ENCODE measurements around the gene NTN5. TPM values are rescaled to one million over a fixed set of nuclear protein-coding genes. Genes with fewer than 3 reads are reported as not detected.

The NTN5 gene
- total RNA-seq, 1 donor from 2014 or later: 7.1 TPM

- no peak for DNase-seq (ENCODE audit: low spot score in 2 of 2, unreplicated experiment in 2 of 2)
- no peak for TF ChIP-seq CTCF (IDR thresholded peaks at IDR 0.05; ENCODE audit: unreplicated experiment)
- no peaks in the 10 kb centered on the region for H3K27me3 Mint-ChIP-seq (ENCODE audit: low read depth)
- H3K27ac Mint-ChIP-seq: no peak overlapping the region
- peaks cover 27% of the 10 kb centered on the region for H3K4me1 Mint-ChIP-seq
- peaks cover 18% of the 10 kb centered on the region for H3K36me3 Mint-ChIP-seq
- H3K9me3 Mint-ChIP-seq: no peaks in the 10 kb centered on the region
- no peak overlapping the region for H3K4me3 Mint-ChIP-seq
Measured at GRCh38 chr19:48642862-48643261, 30.0 kb downstream of the NTN5 start.

GRCh38 chr19:48641850-48642249 is 31.0 kb downstream of the NTN5 start:
- TF ChIP-seq CTCF (IDR thresholded peaks at IDR 0.05; ENCODE audit: unreplicated experiment): no peak
- Mint-ChIP-seq H3K36me3 (peaks cover 18% of the 10 kb centered on the region), H3K27ac (no peak overlapping the region), H3K9me3 (no peaks in the 10 kb centered on the region), H3K4me3 (no peak overlapping the region), H3K27me3 (ENCODE audit: low read depth) (no peaks in the 10 kb centered on the region), H3K4me1 (peaks cover 30% of the 10 kb centered on the region)
- no peak for DNase-seq (ENCODE audit: low spot score in 2 of 2, unreplicated experiment in 2 of 2)

- Mint-ChIP-seq H3K9me3 (no peaks in the 10 kb centered on the region), H3K4me1 (peaks cover 30% of the 10 kb centered on the region), H3K27me3 (ENCODE audit: low read depth) (no peaks in the 10 kb centered on the region), H3K27ac (no peak overlapping the region), H3K4me3 (no peak overlapping the region), H3K36me3 (peaks cover 18% of the 10 kb centered on the region)
- DNase-seq (ENCODE audit: low spot score in 2 of 2, unreplicated experiment in 2 of 2): no peak
- TF ChIP-seq CTCF (IDR thresholded peaks at IDR 0.05; ENCODE audit: unreplicated experiment): no peak
Measured at GRCh38 chr19:48639483-48640375, 33.1 kb downstream of the NTN5 start.

- DNase-seq (ENCODE audit: low spot score in 2 of 2, unreplicated experiment in 2 of 2): no peak
- Mint-ChIP-seq H3K4me1 (peaks cover 31% of the 10 kb centered on the region), H3K4me3 (no peak overlapping the region), H3K27ac (peak overlapping the region; percentile 98), H3K36me3 (peaks cover 18% of the 10 kb centered on the region), H3K27me3 (ENCODE audit: low read depth) (no peaks in the 10 kb centered on the region), H3K9me3 (no peaks in the 10 kb centered on the region)
- TF ChIP-seq CTCF (IDR thresholded peaks at IDR 0.05; ENCODE audit: unreplicated experiment): no peak
Measured at GRCh38 chr19:48638831-48639381, 33.9 kb downstream of the NTN5 start.

- H3K4me1 Mint-ChIP-seq: peaks cover 32% of the 10 kb centered on the region
- no peak for TF ChIP-seq CTCF (IDR thresholded peaks at IDR 0.05; ENCODE audit: unreplicated experiment)
- H3K27me3 Mint-ChIP-seq (ENCODE audit: low read depth): no peaks in the 10 kb centered on the region
- peak overlapping the region; percentile 94 for H3K4me3 Mint-ChIP-seq
- peak overlapping the region; percentile 98 for H3K27ac Mint-ChIP-seq
- H3K36me3 Mint-ChIP-seq: peaks cover 18% of the 10 kb centered on the region
- DNase-seq (ENCODE audit: low spot score in 2 of 2, unreplicated experiment in 2 of 2): peak; percentile 67 to 76
- no peaks in the 10 kb centered on the region for H3K9me3 Mint-ChIP-seq
Measured at GRCh38 chr19:48637948-48638830, 34.6 kb downstream of the NTN5 start.
